HEK293 (cell line): ENCODE measurements around the gene BTBD2.

ENCODE experiments used
- GLI4 ChIP-seq: fragments of 450-650 bp; formaldehyde crosslinking; IDR thresholded peaks from 2 replicates; pipeline ENCODE4 v1.5.1; 2016; ENCODE audit warnings: missing biosample characterization, missing genetic modification characterization
- GLIS1 ChIP-seq: fragments of 450-650 bp; formaldehyde crosslinking; IDR thresholded peaks from 2 replicates; pipeline ENCODE4 v1.5.1; 2016; ENCODE audit warnings: missing biosample characterization, missing genetic modification characterization
- OVOL3 ChIP-seq: fragments of 450-650 bp; formaldehyde crosslinking; IDR thresholded peaks from 2 replicates; pipeline ENCODE4 v1.5.1; 2016; ENCODE audit warnings: missing biosample characterization, missing genetic modification characterization
- PRDM1 ChIP-seq: fragments of 450-650 bp; formaldehyde crosslinking; IDR thresholded peaks from 2 replicates; pipeline ENCODE4; 2016; ENCODE audit warnings: missing biosample characterization, missing genetic modification characterization
- REPIN1 ChIP-seq: fragments of 450-650 bp; formaldehyde crosslinking; IDR thresholded peaks from 2 replicates; pipeline ENCODE4 v1.5.1; 2017; ENCODE audit warnings: missing biosample characterization, missing genetic modification characterization, low read depth
- SALL2 ChIP-seq: fragments of 450-650 bp; formaldehyde crosslinking; IDR thresholded peaks from 2 replicates; pipeline ENCODE4 v1.5.0; 2017; ENCODE audit warnings: missing biosample characterization, mild to moderate bottlenecking, missing genetic modification characterization, borderline replicate concordance
- SETDB1 ChIP-seq: IDR thresholded peaks from one replicate; pipeline ENCODE4 v1.6.1; 2017; ENCODE audit warnings: mild to moderate bottlenecking, low read length, moderate library complexity, mixed read lengths; ENCODE audit not compliant: insufficient read length
- YY1 ChIP-seq: fragments of 450-650 bp; formaldehyde crosslinking; IDR thresholded peaks from 2 replicates; pipeline ENCODE4 v1.5.1; 2018; ENCODE audit warnings: missing biosample characterization, missing genetic modification characterization
- ZBTB48 ChIP-seq: fragments of 450-650 bp; formaldehyde crosslinking; IDR thresholded peaks from 2 replicates; pipeline ENCODE4 v1.5.1; 2016; ENCODE audit warnings: missing biosample characterization, missing genetic modification characterization
- ZFP37 ChIP-seq: fragments of 450-650 bp; formaldehyde crosslinking; IDR thresholded peaks from 2 replicates; pipeline ENCODE4 v1.5.1; 2016; ENCODE audit warnings: missing biosample characterization, missing genetic modification characterization
- ZIC2 ChIP-seq: fragments of 450-650 bp; formaldehyde crosslinking; IDR thresholded peaks from 2 replicates; pipeline ENCODE4 v1.5.1; 2016; ENCODE audit warnings: missing biosample characterization, missing genetic modification characterization
- ZNF114 ChIP-seq: fragments of 450-650 bp; formaldehyde crosslinking; IDR thresholded peaks from 2 replicates; pipeline ENCODE4 v1.5.0; 2017; ENCODE audit warnings: missing biosample characterization, missing genetic modification characterization
- ZNF132 ChIP-seq: fragments of 450-650 bp; formaldehyde crosslinking; IDR thresholded peaks from 2 replicates; pipeline ENCODE4 v1.5.1; 2017; ENCODE audit warnings: missing biosample characterization, missing genetic modification characterization, borderline replicate concordance
- ZNF138 ChIP-seq: fragments of 450-650 bp; formaldehyde crosslinking; IDR thresholded peaks from 2 replicates; pipeline ENCODE4 v1.5.1; 2016; ENCODE audit warnings: missing biosample characterization, missing genetic modification characterization, borderline replicate concordance
- ZNF175 ChIP-seq: fragments of 450-650 bp; formaldehyde crosslinking; IDR thresholded peaks from 2 replicates; pipeline ENCODE4 v1.5.1; 2016; ENCODE audit warnings: missing biosample characterization, missing genetic modification characterization
- ZNF239 ChIP-seq: fragments of 450-650 bp; formaldehyde crosslinking; IDR thresholded peaks from 2 replicates; pipeline ENCODE4 v1.5.1; 2016; ENCODE audit warnings: missing biosample characterization, missing genetic modification characterization
- ZNF37A ChIP-seq: fragments of 450-650 bp; IDR thresholded peaks from 2 replicates; pipeline ENCODE4 v1.5.1; 2018; ENCODE audit warnings: missing biosample characterization, missing genetic modification characterization
- ZNF48 ChIP-seq: fragments of 450-650 bp; formaldehyde crosslinking; IDR thresholded peaks from 2 replicates; pipeline ENCODE4 v1.5.1; 2016; ENCODE audit warnings: missing biosample characterization, missing genetic modification characterization
- ZNF521 ChIP-seq: fragments of 450-650 bp; formaldehyde crosslinking; IDR thresholded peaks from 2 replicates; pipeline ENCODE4 v1.5.1; 2017; ENCODE audit warnings: missing biosample characterization, mild to moderate bottlenecking, missing genetic modification characterization
- ZNF530 ChIP-seq: fragments of 450-650 bp; formaldehyde crosslinking; IDR thresholded peaks from 2 replicates; pipeline ENCODE4 v1.5.1; 2016; ENCODE audit warnings: low read depth, missing biosample characterization, missing genetic modification characterization
- ZNF707 ChIP-seq: fragments of 450-650 bp; formaldehyde crosslinking; IDR thresholded peaks from 2 replicates; pipeline ENCODE4 v1.5.1; 2016; ENCODE audit warnings: missing biosample characterization, missing genetic modification characterization
- TF ChIP-seq, protein P1 (sequence below): fragments of 450-650 bp; formaldehyde crosslinking; IDR thresholded peaks from 2 replicates; pipeline ENCODE4 v1.5.1; 2016; ENCODE audit warnings: missing biosample characterization, missing genetic modification characterization, borderline replicate concordance
- TF ChIP-seq, protein P2 (sequence below): fragments of 450-650 bp; formaldehyde crosslinking; IDR thresholded peaks from 2 replicates; pipeline ENCODE4 v1.5.1; 2016; ENCODE audit warnings: missing biosample characterization, missing genetic modification characterization
- TF ChIP-seq, protein P3 (sequence below): fragments of 450-650 bp; formaldehyde crosslinking; IDR thresholded peaks from 2 replicates; pipeline ENCODE4 v1.5.1; 2016; ENCODE audit warnings: missing biosample characterization, missing genetic modification characterization
- TF ChIP-seq, protein P4 (sequence below): fragments of 450-650 bp; formaldehyde crosslinking; IDR thresholded peaks from 2 replicates; pipeline ENCODE4 v1.5.1; 2016; ENCODE audit warnings: missing biosample characterization, missing genetic modification characterization
- TF ChIP-seq, protein P5 (sequence below): fragments of 450-650 bp; IDR thresholded peaks from 2 replicates; pipeline ENCODE4 v1.5.1; 2018; ENCODE audit warnings: missing biosample characterization, missing genetic modification characterization
- TF ChIP-seq, protein P6 (sequence below): fragments of 450-650 bp; formaldehyde crosslinking; IDR thresholded peaks from 2 replicates; pipeline ENCODE4 v1.5.1; 2016; ENCODE audit warnings: missing biosample characterization, missing genetic modification characterization

The BTBD2 gene

DNA sequence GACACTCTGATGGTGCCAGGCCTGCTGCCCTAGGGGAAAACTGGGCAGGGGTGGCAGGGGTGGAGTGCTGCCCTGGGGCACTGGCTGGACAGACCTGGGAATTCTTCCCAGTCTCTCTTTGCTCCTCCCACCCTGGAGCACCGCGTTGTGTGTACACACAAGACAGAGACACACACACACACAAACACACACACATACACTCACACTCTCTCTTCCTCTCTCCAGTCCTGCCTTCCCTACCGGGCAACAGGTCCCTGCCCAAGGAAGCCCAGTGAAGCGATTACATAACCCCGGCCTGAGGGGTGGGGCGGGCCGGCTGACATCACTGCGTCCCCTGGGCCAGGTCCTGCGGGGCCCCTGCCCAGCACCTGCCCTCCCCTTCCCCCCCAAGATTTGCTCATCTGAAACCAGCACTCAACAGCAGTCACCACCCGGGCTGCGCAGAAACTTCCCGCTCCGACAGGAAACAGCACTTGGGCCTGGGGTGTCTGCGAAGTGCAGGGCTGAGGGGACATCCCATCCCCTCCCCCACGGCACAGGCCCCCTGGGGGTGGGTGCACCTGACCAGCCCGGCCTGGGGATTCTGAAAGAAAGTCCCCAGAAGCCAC is 34.3 kb upstream of the BTBD2 start (continued):
- TF ChIP-seq, protein P1, sequence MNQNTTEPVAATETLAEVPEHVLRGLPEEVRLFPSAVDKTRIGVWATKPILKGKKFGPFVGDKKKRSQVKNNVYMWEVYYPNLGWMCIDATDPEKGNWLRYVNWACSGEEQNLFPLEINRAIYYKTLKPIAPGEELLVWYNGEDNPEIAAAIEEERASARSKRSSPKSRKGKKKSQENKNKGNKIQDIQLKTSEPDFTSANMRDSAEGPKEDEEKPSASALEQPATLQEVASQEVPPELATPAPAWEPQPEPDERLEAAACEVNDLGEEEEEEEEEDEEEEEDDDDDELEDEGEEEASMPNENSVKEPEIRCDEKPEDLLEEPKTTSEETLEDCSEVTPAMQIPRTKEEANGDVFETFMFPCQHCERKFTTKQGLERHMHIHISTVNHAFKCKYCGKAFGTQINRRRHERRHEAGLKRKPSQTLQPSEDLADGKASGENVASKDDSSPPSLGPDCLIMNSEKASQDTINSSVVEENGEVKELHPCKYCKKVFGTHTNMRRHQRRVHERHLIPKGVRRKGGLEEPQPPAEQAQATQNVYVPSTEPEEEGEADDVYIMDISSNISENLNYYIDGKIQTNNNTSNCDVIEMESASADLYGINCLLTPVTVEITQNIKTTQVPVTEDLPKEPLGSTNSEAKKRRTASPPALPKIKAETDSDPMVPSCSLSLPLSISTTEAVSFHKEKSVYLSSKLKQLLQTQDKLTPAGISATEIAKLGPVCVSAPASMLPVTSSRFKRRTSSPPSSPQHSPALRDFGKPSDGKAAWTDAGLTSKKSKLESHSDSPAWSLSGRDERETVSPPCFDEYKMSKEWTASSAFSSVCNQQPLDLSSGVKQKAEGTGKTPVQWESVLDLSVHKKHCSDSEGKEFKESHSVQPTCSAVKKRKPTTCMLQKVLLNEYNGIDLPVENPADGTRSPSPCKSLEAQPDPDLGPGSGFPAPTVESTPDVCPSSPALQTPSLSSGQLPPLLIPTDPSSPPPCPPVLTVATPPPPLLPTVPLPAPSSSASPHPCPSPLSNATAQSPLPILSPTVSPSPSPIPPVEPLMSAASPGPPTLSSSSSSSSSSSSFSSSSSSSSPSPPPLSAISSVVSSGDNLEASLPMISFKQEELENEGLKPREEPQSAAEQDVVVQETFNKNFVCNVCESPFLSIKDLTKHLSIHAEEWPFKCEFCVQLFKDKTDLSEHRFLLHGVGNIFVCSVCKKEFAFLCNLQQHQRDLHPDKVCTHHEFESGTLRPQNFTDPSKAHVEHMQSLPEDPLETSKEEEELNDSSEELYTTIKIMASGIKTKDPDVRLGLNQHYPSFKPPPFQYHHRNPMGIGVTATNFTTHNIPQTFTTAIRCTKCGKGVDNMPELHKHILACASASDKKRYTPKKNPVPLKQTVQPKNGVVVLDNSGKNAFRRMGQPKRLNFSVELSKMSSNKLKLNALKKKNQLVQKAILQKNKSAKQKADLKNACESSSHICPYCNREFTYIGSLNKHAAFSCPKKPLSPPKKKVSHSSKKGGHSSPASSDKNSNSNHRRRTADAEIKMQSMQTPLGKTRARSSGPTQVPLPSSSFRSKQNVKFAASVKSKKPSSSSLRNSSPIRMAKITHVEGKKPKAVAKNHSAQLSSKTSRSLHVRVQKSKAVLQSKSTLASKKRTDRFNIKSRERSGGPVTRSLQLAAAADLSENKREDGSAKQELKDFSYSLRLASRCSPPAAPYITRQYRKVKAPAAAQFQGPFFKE (tag by site-specific recombination) = no peak
- TF ChIP-seq OVOL3 (tag by site-specific recombination) (no peak), ZFP37 (tag by site-specific recombination) (0 out of 2 replicates have a peak, but pooled peaks have one; percentile 61), ZNF707 (tag by site-specific recombination) (no peak), ZNF37A (tag by site-specific recombination) (no peak), ZNF138 (no peak), ZNF175 (tag by site-specific recombination) (no peak), ZNF521 (no peak), ZNF114 (no peak), SALL2 (tag by site-specific recombination) (no peak), ZBTB48 (tag by site-specific recombination) (peak; percentile 92), SETDB1 (no peak), PRDM1 (tag by site-specific recombination) (peak; percentile 76), YY1 (tag by site-specific recombination) (no peak), ZNF239 (tag by site-specific recombination) (no peak), GLI4 (tag by site-specific recombination) (no peak; the same call in 1 of the 2 replicates), REPIN1 (tag by site-specific recombination) (no peak), ZNF48 (tag by site-specific recombination) (no peak), GLIS1 (tag by site-specific recombination) (peak; percentile 92), ZIC2 (tag by site-specific recombination) (peak; percentile 87), ZNF132 (tag by site-specific recombination) (no peak), ZNF530 (tag by site-specific recombination) (no peak)
- TF ChIP-seq, protein P2, sequence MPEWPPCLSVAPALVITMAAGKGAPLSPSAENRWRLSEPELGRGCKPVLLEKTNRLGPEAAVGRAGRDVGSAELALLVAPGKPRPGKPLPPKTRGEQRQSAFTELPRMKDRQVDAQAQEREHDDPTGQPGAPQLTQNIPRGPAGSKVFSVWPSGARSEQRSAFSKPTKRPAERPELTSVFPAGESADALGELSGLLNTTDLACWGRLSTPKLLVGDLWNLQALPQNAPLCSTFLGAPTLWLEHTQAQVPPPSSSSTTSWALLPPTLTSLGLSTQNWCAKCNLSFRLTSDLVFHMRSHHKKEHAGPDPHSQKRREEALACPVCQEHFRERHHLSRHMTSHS (tag by site-specific recombination) = no peak
- TF ChIP-seq, protein P3, sequence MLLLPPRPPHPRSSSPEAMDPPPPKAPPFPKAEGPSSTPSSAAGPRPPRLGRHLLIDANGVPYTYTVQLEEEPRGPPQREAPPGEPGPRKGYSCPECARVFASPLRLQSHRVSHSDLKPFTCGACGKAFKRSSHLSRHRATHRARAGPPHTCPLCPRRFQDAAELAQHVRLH (tag by site-specific recombination) = no peak
- TF ChIP-seq, protein P4, sequence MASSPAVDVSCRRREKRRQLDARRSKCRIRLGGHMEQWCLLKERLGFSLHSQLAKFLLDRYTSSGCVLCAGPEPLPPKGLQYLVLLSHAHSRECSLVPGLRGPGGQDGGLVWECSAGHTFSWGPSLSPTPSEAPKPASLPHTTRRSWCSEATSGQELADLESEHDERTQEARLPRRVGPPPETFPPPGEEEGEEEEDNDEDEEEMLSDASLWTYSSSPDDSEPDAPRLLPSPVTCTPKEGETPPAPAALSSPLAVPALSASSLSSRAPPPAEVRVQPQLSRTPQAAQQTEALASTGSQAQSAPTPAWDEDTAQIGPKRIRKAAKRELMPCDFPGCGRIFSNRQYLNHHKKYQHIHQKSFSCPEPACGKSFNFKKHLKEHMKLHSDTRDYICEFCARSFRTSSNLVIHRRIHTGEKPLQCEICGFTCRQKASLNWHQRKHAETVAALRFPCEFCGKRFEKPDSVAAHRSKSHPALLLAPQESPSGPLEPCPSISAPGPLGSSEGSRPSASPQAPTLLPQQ (tag by site-specific recombination) = peak; percentile 89
- TF ChIP-seq, protein P5, sequence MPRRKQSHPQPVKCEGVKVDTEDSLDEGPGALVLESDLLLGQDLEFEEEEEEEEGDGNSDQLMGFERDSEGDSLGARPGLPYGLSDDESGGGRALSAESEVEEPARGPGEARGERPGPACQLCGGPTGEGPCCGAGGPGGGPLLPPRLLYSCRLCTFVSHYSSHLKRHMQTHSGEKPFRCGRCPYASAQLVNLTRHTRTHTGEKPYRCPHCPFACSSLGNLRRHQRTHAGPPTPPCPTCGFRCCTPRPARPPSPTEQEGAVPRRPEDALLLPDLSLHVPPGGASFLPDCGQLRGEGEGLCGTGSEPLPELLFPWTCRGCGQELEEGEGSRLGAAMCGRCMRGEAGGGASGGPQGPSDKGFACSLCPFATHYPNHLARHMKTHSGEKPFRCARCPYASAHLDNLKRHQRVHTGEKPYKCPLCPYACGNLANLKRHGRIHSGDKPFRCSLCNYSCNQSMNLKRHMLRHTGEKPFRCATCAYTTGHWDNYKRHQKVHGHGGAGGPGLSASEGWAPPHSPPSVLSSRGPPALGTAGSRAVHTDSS (tag by site-specific recombination) = no peak; the same call in 1 of the 2 replicates
- TF ChIP-seq, protein P6, sequence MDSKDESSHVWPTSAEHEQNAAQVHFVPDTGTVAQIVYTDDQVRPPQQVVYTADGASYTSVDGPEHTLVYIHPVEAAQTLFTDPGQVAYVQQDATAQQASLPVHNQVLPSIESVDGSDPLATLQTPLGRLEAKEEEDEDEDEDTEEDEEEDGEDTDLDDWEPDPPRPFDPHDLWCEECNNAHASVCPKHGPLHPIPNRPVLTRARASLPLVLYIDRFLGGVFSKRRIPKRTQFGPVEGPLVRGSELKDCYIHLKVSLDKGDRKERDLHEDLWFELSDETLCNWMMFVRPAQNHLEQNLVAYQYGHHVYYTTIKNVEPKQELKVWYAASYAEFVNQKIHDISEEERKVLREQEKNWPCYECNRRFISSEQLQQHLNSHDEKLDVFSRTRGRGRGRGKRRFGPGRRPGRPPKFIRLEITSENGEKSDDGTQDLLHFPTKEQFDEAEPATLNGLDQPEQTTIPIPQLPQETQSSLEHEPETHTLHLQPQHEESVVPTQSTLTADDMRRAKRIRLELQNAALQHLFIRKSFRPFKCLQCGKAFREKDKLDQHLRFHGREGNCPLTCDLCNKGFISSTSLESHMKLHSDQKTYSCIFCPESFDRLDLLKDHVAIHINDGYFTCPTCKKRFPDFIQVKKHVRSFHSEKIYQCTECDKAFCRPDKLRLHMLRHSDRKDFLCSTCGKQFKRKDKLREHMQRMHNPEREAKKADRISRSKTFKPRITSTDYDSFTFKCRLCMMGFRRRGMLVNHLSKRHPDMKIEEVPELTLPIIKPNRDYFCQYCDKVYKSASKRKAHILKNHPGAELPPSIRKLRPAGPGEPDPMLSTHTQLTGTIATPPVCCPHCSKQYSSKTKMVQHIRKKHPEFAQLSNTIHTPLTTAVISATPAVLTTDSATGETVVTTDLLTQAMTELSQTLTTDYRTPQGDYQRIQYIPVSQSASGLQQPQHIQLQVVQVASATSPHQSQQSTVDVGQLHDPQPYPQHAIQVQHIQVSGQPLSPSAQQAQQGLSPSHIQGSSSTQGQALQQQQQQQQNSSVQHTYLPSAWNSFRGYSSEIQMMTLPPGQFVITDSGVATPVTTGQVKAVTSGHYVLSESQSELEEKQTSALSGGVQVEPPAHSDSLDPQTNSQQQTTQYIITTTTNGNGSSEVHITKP = peak; percentile 87; the same call in 1 of the 2 replicates
